Stomach (tissue), 4 donors: ENCODE data around the gene PPP5C.

Experiments
- POLR2AphosphoS5 ChIP-seq, 3 donors: sonication (generic); formaldehyde crosslinking; IDR thresholded peaks; one replicate each; pipeline ENCODE4 v1.6.1; 2016; ENCODE audit warnings: antibody characterized with exemption in 3 of 3
- TF ChIP-seq, protein P1 (sequence below), 7 experiments: fragments of 450-650 bp in 4 of 7; fragments of 200-600 bp in 3 of 7; sonication (generic) in 3 of 7; IDR thresholded peaks; one replicate each; pipeline ENCODE4 v1.5.1; 2016 to 2019; ENCODE audit warnings: antibody characterized with exemption in 7 of 7, control low read depth in 2 of 7, mild to moderate bottlenecking in 1 of 7

DNA sequence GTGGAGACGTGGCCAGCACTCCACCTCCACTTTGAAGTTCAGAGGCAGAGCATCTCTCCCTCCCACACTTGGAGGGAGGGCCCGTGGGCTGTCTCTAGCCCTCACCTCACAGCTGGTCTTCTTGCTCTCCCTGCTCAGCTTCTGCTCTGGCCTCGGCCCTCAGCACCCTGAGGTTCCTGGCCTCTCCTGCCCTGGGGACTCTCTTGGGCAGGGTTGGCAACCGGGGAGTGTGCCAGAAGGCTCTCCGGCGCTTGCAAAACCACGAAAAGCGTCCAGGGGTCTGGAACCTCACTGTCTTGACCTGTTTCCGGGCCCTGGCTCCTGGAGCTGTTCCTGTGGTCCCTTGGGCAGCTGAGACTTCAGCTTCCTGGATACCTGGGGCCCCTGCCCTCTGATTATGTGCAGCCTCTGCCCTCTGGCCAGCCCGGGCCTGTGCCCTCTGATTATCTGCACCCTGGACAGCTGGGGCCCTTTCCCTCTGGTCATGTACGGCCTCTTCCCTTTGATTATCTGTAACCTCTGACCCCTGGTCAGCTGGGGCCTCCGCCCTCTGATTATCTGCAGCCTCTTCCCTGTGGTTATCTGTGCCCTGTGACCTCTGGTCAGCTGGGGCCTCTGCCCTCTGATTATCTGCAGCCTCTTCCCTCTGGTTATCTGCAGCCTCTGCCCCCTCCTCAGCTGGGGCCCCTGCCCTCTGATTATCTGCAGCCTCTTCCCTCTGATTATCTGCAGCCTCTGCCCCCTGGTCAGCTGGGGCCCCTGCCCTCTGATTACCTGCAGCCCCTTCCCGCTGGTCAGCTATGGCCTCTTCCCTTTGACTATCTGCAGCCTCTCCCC lies 64.4 kb downstream of the PPP5C start:
- TF ChIP-seq, protein P1, sequence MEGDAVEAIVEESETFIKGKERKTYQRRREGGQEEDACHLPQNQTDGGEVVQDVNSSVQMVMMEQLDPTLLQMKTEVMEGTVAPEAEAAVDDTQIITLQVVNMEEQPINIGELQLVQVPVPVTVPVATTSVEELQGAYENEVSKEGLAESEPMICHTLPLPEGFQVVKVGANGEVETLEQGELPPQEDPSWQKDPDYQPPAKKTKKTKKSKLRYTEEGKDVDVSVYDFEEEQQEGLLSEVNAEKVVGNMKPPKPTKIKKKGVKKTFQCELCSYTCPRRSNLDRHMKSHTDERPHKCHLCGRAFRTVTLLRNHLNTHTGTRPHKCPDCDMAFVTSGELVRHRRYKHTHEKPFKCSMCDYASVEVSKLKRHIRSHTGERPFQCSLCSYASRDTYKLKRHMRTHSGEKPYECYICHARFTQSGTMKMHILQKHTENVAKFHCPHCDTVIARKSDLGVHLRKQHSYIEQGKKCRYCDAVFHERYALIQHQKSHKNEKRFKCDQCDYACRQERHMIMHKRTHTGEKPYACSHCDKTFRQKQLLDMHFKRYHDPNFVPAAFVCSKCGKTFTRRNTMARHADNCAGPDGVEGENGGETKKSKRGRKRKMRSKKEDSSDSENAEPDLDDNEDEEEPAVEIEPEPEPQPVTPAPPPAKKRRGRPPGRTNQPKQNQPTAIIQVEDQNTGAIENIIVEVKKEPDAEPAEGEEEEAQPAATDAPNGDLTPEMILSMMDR (IDR thresholded peaks at IDR 0.05): no peak
- TF ChIP-seq POLR2AphosphoS5 (IDR thresholded peaks at IDR 0.05): no peak
